ENCODE data around the gene LRRK1. TPM values are rescaled to one million over a fixed set of nuclear protein-coding genes. Genes with fewer than 3 reads are reported as not detected.
A peak's percentile ranks its signal among the peaks of the same experiment; 100 is the strongest.

Gene LRRK1
- total and polyA plus RNA-seq, 2 of the 13 experiments (the other 11 are each of a cell fraction or from before 2014, with no cell fraction given): 0.13 to 1.2 TPM

DNA sequence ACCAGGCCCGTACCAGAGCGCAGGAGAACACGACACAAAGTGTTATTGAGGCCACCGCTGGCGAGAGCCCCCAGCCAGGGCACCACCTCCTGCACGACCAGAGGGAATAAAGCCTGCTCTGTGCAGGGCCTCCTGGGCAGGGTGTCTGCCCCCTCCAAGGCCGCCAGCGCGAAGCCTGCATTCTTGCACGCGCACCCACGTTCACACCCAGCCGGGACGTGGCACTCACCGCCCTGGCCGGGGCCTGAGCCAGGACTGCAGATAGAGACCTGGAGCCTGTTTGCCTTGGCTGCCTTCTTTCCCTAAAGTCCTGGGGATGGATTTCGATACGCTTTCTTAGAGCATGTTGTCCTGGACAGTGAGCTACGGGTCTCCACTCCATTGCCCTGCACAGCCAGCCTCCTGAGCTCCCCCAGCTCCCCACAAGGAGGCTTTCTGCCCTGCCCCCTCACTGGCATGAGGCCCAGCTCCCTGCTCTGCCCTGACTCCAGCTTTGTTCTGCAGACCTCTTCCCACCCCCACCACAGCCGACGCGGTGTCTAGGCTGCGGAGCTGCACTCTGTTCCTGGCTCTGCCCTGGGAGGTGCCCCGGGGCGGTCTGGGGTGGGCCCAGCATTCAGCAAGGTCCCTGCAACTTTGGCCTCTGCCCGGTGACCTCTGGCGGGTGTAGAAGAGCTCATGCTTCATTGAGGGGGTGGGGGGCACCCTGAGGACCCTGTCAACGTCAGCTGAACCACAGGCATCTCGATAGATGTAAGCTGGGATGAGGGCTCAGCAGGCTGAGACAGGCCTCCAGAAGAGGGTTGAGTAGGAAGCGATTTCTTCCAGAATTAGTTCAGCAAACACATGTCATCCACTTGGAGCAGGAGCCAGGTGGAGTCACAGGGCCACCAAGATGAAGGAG is 145.0 kb downstream of the LRRK1 start (continued):
- TF ChIP-seq, protein P1, sequence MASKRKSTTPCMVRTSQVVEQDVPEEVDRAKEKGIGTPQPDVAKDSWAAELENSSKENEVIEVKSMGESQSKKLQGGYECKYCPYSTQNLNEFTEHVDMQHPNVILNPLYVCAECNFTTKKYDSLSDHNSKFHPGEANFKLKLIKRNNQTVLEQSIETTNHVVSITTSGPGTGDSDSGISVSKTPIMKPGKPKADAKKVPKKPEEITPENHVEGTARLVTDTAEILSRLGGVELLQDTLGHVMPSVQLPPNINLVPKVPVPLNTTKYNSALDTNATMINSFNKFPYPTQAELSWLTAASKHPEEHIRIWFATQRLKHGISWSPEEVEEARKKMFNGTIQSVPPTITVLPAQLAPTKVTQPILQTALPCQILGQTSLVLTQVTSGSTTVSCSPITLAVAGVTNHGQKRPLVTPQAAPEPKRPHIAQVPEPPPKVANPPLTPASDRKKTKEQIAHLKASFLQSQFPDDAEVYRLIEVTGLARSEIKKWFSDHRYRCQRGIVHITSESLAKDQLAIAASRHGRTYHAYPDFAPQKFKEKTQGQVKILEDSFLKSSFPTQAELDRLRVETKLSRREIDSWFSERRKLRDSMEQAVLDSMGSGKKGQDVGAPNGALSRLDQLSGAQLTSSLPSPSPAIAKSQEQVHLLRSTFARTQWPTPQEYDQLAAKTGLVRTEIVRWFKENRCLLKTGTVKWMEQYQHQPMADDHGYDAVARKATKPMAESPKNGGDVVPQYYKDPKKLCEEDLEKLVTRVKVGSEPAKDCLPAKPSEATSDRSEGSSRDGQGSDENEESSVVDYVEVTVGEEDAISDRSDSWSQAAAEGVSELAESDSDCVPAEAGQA (IDR thresholded peaks at IDR 0.05; ENCODE audit: low read depth): peak; percentile 45; the same call in 1 of the 2 replicates
- TF ChIP-seq, protein P1 (CRISPR knock-in tag; IDR thresholded peaks at IDR 0.05; ENCODE audit: borderline replicate concordance): no peak
- TF ChIP-seq ZNF17 (CRISPR knock-in tag; IDR thresholded peaks at IDR 0.05) (no peak), HMG20A (CRISPR knock-in tag; IDR thresholded peaks at IDR 0.05; ENCODE audit: borderline replicate concordance) (0 out of 2 replicates have a peak, but pooled peaks have one; percentile 15), NCOR1 (IDR thresholded peaks at IDR 0.05; ENCODE audit: borderline replicate concordance, low read length) (0 out of 2 replicates have a peak, but pooled peaks have one; percentile 19), ZNF747 (CRISPR knock-in tag; IDR thresholded peaks at IDR 0.05; ENCODE audit: borderline replicate concordance) (no peak)
- TF ChIP-seq, protein P2, sequence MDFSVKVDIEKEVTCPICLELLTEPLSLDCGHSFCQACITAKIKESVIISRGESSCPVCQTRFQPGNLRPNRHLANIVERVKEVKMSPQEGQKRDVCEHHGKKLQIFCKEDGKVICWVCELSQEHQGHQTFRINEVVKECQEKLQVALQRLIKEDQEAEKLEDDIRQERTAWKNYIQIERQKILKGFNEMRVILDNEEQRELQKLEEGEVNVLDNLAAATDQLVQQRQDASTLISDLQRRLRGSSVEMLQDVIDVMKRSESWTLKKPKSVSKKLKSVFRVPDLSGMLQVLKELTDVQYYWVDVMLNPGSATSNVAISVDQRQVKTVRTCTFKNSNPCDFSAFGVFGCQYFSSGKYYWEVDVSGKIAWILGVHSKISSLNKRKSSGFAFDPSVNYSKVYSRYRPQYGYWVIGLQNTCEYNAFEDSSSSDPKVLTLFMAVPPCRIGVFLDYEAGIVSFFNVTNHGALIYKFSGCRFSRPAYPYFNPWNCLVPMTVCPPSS (IDR thresholded peaks at IDR 0.05): no peak
- TF ChIP-seq, protein P3, sequence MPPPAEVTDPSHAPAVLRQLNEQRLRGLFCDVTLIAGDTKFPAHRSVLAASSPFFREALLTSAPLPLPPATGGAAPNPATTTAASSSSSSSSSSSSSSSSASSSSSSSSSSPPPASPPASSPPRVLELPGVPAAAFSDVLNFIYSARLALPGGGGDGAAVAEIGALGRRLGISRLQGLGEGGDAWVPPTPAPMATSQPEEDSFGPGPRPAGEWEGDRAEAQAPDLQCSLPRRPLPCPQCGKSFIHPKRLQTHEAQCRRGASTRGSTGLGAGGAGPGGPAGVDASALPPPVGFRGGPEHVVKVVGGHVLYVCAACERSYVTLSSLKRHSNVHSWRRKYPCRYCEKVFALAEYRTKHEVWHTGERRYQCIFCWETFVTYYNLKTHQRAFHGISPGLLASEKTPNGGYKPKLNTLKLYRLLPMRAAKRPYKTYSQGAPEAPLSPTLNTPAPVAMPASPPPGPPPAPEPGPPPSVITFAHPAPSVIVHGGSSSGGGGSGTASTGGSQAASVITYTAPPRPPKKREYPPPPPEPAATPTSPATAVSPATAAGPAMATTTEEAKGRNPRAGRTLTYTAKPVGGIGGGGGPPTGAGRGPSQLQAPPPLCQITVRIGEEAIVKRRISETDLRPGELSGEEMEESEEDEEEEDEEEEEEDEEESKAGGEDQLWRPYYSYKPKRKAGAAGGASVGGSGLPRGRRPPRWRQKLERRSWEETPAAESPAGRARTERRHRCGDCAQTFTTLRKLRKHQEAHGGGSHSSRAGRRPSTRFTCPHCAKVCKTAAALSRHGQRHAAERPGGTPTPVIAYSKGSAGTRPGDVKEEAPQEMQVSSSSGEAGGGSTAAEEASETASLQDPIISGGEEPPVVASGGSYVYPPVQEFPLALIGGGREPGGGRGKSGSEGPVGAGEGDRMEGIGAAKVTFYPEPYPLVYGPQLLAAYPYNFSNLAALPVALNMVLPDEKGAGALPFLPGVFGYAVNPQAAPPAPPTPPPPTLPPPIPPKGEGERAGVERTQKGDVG (CRISPR knock-in tag; IDR thresholded peaks at IDR 0.05; ENCODE audit: borderline replicate concordance): peak; percentile 64; the same call in 1 of the 2 replicates
- TF ChIP-seq, protein P4, sequence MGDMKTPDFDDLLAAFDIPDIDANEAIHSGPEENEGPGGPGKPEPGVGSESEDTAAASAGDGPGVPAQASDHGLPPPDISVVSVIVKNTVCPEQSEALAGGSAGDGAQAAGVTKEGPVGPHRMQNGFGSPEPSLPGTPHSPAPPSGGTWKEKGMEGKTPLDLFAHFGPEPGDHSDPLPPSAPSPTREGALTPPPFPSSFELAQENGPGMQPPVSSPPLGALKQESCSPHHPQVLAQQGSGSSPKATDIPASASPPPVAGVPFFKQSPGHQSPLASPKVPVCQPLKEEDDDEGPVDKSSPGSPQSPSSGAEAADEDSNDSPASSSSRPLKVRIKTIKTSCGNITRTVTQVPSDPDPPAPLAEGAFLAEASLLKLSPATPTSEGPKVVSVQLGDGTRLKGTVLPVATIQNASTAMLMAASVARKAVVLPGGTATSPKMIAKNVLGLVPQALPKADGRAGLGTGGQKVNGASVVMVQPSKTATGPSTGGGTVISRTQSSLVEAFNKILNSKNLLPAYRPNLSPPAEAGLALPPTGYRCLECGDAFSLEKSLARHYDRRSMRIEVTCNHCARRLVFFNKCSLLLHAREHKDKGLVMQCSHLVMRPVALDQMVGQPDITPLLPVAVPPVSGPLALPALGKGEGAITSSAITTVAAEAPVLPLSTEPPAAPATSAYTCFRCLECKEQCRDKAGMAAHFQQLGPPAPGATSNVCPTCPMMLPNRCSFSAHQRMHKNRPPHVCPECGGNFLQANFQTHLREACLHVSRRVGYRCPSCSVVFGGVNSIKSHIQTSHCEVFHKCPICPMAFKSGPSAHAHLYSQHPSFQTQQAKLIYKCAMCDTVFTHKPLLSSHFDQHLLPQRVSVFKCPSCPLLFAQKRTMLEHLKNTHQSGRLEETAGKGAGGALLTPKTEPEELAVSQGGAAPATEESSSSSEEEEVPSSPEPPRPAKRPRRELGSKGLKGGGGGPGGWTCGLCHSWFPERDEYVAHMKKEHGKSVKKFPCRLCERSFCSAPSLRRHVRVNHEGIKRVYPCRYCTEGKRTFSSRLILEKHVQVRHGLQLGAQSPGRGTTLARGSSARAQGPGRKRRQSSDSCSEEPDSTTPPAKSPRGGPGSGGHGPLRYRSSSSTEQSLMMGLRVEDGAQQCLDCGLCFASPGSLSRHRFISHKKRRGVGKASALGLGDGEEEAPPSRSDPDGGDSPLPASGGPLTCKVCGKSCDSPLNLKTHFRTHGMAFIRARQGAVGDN (CRISPR knock-in tag; IDR thresholded peaks at IDR 0.05): peak; percentile 93
- TF ChIP-seq, protein P5, sequence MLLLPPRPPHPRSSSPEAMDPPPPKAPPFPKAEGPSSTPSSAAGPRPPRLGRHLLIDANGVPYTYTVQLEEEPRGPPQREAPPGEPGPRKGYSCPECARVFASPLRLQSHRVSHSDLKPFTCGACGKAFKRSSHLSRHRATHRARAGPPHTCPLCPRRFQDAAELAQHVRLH (CRISPR knock-in tag; IDR thresholded peaks at IDR 0.05; ENCODE audit: borderline replicate concordance, low read depth): no peak
- TF ChIP-seq, protein P6, sequence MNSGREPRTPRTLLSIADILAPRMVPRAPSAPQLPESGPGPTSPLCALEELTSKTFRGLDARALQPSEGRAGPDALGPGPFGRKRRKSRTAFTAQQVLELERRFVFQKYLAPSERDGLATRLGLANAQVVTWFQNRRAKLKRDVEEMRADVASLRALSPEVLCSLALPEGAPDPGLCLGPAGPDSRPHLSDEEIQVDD (CRISPR knock-in tag; IDR thresholded peaks at IDR 0.05; ENCODE audit: borderline replicate concordance): no peak
